H1 (cell line): Measurements from ENCODE around the gene SORBS1. TPM values are rescaled to one million over a fixed set of nuclear protein-coding genes. Genes with fewer than 3 reads are reported as not detected.

Source experiments
- ASH2L ChIP-seq: fragments of 200-600, 300-600 bp; sonication (generic); IDR thresholded peaks from one replicate; pipeline ENCODE4 v1.7.1; 2017; ENCODE audit warnings: low read length
- CREB1 ChIP-seq: IDR thresholded peaks from 2 replicates; pipeline ENCODE4 v1.6.1; 2012; ENCODE audit warnings: inconsistent platforms
- CTBP2 ChIP-seq: IDR thresholded peaks from 2 replicates; pipeline ENCODE4 v1.7.0; 2011; ENCODE audit warnings: borderline replicate concordance, mild to moderate bottlenecking, moderate library complexity, mixed read lengths, low read length; ENCODE audit not compliant: insufficient read depth, insufficient read length
- EZH2 ChIP-seq: fragments of 200-600 bp; sonication (generic); IDR thresholded peaks from 2 replicates; pipeline ENCODE4 v1.7.1; 2012; ENCODE audit warnings: low read depth, mild to moderate bottlenecking, moderate library complexity, low read length, inconsistent platforms; ENCODE audit not compliant: severe bottlenecking
- RNF2 ChIP-seq: fragments of 200-900, 300-1000 bp; sonication (generic); IDR thresholded peaks from 2 replicates; pipeline ENCODE4 v1.7.1; 2016; ENCODE audit warnings: borderline replicate concordance, low read depth, mild to moderate bottlenecking, antibody characterized with exemption, low read length; ENCODE audit not compliant: poor library complexity, severe bottlenecking; ENCODE audit errors: missing control alignments
- SIX5 ChIP-seq: IDR thresholded peaks from 2 replicates; pipeline ENCODE4 v1.6.1; 2011; ENCODE audit warnings: mild to moderate bottlenecking, low read depth, low read length
- SP1 ChIP-seq: IDR thresholded peaks from 2 replicates; pipeline ENCODE4 v1.6.1; 2011; ENCODE audit warnings: low read depth, low read length
- SP2 ChIP-seq: IDR thresholded peaks from 2 replicates; pipeline ENCODE4 v1.6.1; 2012; ENCODE audit warnings: mild to moderate bottlenecking, low read length, inconsistent platforms
- polyA plus RNA-seq, 7 experiments: library from polyadenylated mRNA; depleted of rRNA in 3 of 7; stranded (reverse) in 5 of 7; unstranded in 2 of 7; fragments of >200 nt in 5 of 7; fragments of 200-250 nt in 2 of 7; gene quantifications; 1 replicate in 5 of 7; 2 replicates in 1 of 7; 4 replicates in 1 of 7; pipeline versions ENCODE4 v1.2.1 to v1.2.3, GENCODE V29; 2011 to 2013; ENCODE audit warnings: missing spikeins in 2 of 7, mixed read lengths in 2 of 7
- total RNA-seq: library from RNA; stranded (reverse); fragmentation: NEBNext Ultra II Directional; extraction: Animal tissue kit (Norgen Biotek cat#: 25700); gene quantifications from 2 replicates; pipeline ENCODE4 v1.2.1, GENCODE V29; 2021
- TF ChIP-seq, protein P1 (sequence below): fragments of 300-600 bp; sonication (generic); IDR thresholded peaks from 2 replicates; pipeline ENCODE4 v1.7.1; 2012; ENCODE audit warnings: low read length, moderate library complexity, mild to moderate bottlenecking, inconsistent platforms; ENCODE audit not compliant: insufficient replicate concordance

Gene SORBS1
- total and polyA plus RNA-seq, 2 of the 8 experiments (the other 6 are each of a cell fraction or from before 2014, with no cell fraction given), result 16.0 to 35.0 TPM

GRCh38 chr10:95500649-95501048 lies 60.5 kb downstream of the SORBS1 start (continued):
- TF ChIP-seq, protein P1, sequence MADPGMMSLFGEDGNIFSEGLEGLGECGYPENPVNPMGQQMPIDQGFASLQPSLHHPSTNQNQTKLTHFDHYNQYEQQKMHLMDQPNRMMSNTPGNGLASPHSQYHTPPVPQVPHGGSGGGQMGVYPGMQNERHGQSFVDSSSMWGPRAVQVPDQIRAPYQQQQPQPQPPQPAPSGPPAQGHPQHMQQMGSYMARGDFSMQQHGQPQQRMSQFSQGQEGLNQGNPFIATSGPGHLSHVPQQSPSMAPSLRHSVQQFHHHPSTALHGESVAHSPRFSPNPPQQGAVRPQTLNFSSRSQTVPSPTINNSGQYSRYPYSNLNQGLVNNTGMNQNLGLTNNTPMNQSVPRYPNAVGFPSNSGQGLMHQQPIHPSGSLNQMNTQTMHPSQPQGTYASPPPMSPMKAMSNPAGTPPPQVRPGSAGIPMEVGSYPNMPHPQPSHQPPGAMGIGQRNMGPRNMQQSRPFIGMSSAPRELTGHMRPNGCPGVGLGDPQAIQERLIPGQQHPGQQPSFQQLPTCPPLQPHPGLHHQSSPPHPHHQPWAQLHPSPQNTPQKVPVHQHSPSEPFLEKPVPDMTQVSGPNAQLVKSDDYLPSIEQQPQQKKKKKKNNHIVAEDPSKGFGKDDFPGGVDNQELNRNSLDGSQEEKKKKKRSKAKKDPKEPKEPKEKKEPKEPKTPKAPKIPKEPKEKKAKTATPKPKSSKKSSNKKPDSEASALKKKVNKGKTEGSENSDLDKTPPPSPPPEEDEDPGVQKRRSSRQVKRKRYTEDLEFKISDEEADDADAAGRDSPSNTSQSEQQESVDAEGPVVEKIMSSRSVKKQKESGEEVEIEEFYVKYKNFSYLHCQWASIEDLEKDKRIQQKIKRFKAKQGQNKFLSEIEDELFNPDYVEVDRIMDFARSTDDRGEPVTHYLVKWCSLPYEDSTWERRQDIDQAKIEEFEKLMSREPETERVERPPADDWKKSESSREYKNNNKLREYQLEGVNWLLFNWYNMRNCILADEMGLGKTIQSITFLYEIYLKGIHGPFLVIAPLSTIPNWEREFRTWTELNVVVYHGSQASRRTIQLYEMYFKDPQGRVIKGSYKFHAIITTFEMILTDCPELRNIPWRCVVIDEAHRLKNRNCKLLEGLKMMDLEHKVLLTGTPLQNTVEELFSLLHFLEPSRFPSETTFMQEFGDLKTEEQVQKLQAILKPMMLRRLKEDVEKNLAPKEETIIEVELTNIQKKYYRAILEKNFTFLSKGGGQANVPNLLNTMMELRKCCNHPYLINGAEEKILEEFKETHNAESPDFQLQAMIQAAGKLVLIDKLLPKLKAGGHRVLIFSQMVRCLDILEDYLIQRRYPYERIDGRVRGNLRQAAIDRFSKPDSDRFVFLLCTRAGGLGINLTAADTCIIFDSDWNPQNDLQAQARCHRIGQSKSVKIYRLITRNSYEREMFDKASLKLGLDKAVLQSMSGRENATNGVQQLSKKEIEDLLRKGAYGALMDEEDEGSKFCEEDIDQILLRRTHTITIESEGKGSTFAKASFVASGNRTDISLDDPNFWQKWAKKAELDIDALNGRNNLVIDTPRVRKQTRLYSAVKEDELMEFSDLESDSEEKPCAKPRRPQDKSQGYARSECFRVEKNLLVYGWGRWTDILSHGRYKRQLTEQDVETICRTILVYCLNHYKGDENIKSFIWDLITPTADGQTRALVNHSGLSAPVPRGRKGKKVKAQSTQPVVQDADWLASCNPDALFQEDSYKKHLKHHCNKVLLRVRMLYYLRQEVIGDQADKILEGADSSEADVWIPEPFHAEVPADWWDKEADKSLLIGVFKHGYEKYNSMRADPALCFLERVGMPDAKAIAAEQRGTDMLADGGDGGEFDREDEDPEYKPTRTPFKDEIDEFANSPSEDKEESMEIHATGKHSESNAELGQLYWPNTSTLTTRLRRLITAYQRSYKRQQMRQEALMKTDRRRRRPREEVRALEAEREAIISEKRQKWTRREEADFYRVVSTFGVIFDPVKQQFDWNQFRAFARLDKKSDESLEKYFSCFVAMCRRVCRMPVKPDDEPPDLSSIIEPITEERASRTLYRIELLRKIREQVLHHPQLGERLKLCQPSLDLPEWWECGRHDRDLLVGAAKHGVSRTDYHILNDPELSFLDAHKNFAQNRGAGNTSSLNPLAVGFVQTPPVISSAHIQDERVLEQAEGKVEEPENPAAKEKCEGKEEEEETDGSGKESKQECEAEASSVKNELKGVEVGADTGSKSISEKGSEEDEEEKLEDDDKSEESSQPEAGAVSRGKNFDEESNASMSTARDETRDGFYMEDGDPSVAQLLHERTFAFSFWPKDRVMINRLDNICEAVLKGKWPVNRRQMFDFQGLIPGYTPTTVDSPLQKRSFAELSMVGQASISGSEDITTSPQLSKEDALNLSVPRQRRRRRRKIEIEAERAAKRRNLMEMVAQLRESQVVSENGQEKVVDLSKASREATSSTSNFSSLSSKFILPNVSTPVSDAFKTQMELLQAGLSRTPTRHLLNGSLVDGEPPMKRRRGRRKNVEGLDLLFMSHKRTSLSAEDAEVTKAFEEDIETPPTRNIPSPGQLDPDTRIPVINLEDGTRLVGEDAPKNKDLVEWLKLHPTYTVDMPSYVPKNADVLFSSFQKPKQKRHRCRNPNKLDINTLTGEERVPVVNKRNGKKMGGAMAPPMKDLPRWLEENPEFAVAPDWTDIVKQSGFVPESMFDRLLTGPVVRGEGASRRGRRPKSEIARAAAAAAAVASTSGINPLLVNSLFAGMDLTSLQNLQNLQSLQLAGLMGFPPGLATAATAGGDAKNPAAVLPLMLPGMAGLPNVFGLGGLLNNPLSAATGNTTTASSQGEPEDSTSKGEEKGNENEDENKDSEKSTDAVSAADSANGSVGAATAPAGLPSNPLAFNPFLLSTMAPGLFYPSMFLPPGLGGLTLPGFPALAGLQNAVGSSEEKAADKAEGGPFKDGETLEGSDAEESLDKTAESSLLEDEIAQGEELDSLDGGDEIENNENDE, result no peak
- TF ChIP-seq CTBP2, result no peak
- TF ChIP-seq EZH2, result no peak
- no peak for TF ChIP-seq RNF2
- no peak for TF ChIP-seq CREB1
- TF ChIP-seq SIX5, result no peak
- TF ChIP-seq SP1, result no peak
- TF ChIP-seq ASH2L, result no peak
- no peak for TF ChIP-seq SP2
